Tibial nerve (tissue), 3 donors: ENCODE measurements around the gene KLHL22.

Experiments
- POLR2A ChIP-seq, 2 donors: fragments of 450-650 bp; IDR thresholded peaks; one replicate each; pipeline ENCODE4 v1.6.1; 2017; ENCODE audit warnings: antibody characterized with exemption in 2 of 2, mild to moderate bottlenecking in 2 of 2, moderate library complexity in 2 of 2
- TF ChIP-seq, protein P1 (sequence below), 5 experiments: fragments of 200-600 bp in 3 of 5; fragments of 450-650 bp in 2 of 5; sonication (generic) in 3 of 5; IDR thresholded peaks; one replicate each; pipeline ENCODE4 v1.5.1; 2016 to 2019; ENCODE audit warnings: antibody characterized with exemption in 5 of 5, mild to moderate bottlenecking in 3 of 5, moderate library complexity in 2 of 5

- TF ChIP-seq, protein P1, sequence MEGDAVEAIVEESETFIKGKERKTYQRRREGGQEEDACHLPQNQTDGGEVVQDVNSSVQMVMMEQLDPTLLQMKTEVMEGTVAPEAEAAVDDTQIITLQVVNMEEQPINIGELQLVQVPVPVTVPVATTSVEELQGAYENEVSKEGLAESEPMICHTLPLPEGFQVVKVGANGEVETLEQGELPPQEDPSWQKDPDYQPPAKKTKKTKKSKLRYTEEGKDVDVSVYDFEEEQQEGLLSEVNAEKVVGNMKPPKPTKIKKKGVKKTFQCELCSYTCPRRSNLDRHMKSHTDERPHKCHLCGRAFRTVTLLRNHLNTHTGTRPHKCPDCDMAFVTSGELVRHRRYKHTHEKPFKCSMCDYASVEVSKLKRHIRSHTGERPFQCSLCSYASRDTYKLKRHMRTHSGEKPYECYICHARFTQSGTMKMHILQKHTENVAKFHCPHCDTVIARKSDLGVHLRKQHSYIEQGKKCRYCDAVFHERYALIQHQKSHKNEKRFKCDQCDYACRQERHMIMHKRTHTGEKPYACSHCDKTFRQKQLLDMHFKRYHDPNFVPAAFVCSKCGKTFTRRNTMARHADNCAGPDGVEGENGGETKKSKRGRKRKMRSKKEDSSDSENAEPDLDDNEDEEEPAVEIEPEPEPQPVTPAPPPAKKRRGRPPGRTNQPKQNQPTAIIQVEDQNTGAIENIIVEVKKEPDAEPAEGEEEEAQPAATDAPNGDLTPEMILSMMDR (IDR thresholded peaks at IDR 0.05) = no peak
- no peak for TF ChIP-seq POLR2A (IDR thresholded peaks at IDR 0.05)
Observed at GRCh38 chr22:20436768-20437612, 58.6 kb downstream of the KLHL22 start.
